ENCODE results near the gene SOWAHC.

- TF ChIP-seq EZH2 (IDR thresholded peaks at IDR 0.05) (no peak), CTCF (IDR thresholded peaks at IDR 0.05) (no peak), EZH2phosphoT487 (IDR thresholded peaks at IDR 0.05) (no peak)
Observed at GRCh38 chr2:109591206-109591605, 23.0 kb upstream of the SOWAHC start.
